Memory B cell (primary cell): ENCODE measurements around the gene PBXIP1.
A peak's percentile ranks its signal among the peaks of the same experiment; 100 is the strongest.

ENCODE experiments used
- ATAC-seq: fragments of 150-1000 bp; cut with Tn5 transposase; 2 replicates; pipeline ENCODE4 v1.10.0; 2021; ENCODE audit warnings: low read depth, mild to moderate bottlenecking, moderate library complexity
- DNase-seq, 2 donors: peaks; one replicate each; pipeline ENCODE4 v3.0.0; 2022; ENCODE audit warnings: low spot score in 2 of 2
- H3K27ac Mint-ChIP-seq: one replicate; pipeline ENCODE4 v1.8.0; 2022; ENCODE audit warnings: mild to moderate bottlenecking, moderate library complexity, mixed read lengths
- H3K27me3 Mint-ChIP-seq: one replicate; pipeline ENCODE4 v1.8.0; 2022; ENCODE audit warnings: mixed read lengths
- H3K36me3 Mint-ChIP-seq: one replicate; pipeline ENCODE4 v1.8.0; 2022; ENCODE audit warnings: mild to moderate bottlenecking, mixed read lengths
- H3K4me1 Mint-ChIP-seq: one replicate; pipeline ENCODE4 v1.8.0; 2022; ENCODE audit warnings: mixed read lengths
- H3K4me3 Mint-ChIP-seq: one replicate; pipeline ENCODE4 v1.8.0; 2022; ENCODE audit warnings: mild to moderate bottlenecking, moderate library complexity, mixed read lengths
- H3K9me3 Mint-ChIP-seq: one replicate; pipeline ENCODE4 v1.8.0; 2022; ENCODE audit warnings: mixed read lengths

PBXIP1 gene, protein sequence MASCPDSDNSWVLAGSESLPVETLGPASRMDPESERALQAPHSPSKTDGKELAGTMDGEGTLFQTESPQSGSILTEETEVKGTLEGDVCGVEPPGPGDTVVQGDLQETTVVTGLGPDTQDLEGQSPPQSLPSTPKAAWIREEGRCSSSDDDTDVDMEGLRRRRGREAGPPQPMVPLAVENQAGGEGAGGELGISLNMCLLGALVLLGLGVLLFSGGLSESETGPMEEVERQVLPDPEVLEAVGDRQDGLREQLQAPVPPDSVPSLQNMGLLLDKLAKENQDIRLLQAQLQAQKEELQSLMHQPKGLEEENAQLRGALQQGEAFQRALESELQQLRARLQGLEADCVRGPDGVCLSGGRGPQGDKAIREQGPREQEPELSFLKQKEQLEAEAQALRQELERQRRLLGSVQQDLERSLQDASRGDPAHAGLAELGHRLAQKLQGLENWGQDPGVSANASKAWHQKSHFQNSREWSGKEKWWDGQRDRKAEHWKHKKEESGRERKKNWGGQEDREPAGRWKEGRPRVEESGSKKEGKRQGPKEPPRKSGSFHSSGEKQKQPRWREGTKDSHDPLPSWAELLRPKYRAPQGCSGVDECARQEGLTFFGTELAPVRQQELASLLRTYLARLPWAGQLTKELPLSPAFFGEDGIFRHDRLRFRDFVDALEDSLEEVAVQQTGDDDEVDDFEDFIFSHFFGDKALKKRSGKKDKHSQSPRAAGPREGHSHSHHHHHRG

DNA sequence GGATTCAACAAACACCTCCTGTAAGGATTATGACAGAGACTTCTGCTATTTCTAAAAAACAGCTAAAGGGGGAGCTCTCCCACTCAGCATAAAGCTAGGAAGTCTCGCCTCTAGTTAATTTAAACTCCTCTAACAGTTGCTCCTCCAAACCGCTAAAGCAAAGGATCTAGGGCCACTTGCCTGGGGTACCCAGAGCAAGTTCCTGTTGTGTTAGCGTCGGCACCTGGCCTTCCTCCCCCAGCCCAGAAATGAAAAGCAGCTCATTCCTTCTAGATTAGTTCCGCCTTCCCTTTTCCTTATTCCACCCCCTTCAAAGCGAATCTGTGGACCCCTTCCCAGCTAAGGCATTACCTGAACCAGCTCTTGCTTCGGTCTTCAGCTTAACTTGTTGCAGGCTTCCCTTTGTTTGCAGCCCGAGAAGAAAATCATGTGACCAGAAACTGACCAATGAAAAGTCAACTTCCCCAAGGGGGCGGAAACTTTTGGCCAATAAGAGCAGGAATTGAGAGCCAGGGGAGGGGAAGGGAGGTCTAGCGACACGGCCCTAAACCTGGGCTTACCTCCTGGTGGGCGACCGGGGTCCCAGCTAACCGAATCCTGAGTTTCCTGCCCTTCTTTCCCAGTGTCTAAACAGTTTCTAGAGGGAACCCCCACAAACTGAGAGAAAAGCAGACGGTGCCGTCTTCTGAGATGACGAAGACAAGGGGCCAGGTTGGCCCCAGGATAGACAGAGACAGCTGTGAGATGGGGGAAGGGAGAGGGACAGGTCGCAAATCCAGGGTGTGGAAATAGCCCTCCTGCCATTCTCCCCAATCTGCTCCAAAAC is at the start of gene PBXIP1:
Gene PBXIP1 (minus strand): TSS at position 382 of the 826 bp plus-strand sequence. CDS start 2,378 bp downstream, outside the sequence.
- Mint-ChIP-seq H3K36me3 (peaks cover 1% of the 10 kb centered on the region), H3K27me3 (no peaks in the 10 kb centered on the region), H3K4me1 (peaks cover 47% of the 10 kb centered on the region), H3K27ac (peak within 1 kb of the TSS; percentile 99), H3K4me3 (peak within 1 kb of the TSS; percentile 99), H3K9me3 (no peaks in the 10 kb centered on the region)
- DNase-seq (peak; percentile 80 to 91), ATAC-seq (peak; percentile 59)

DNA sequence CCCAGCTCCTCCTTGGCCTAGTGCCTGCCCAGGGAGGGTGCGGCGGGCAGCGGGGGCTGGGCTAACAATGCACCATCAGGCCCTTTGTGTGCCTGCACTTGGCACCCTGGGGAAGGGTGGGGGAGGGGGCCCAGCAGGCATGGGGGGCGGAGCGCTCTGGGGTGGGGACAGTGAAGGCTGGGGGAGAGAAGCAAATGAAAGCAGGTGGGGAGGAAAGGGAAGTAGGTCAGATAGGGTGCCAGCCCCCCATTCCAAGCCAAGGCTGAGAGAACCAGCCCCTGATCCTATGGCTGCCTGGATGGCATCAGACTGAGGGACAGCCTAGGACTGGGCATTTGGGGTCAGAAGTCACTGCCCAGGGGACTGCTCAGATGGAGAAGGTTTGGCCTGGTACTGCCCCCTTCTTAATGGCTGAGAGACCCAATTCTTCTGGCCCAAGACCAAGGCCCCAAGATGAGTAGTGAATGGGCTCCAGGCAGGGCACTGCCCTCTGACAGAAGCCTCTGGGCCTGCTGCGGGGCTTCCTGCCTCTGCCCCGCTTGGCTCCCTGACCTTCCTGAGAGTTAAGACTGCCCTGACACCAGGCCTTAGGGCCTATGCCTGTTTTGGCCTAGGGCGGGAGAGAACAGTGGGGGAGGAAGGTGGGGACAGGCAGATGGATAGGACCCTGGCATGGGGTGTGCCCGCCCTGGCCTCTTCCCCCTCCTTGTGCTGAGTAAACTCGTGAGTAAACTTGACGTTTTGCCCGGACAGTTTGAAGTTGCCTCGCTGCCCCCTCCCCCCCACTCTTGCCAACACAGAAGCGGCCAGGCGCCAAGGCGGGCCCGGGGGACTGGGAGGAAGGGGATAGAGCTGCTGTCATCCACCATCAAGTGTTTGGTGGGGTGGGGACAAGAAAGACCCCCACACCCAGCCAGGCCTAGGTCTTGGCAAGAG is 49.4 kb upstream of the PBXIP1 start:
- no peaks in the 10 kb centered on the region for H3K27me3 Mint-ChIP-seq
- no peaks in the 10 kb centered on the region for H3K9me3 Mint-ChIP-seq
- H3K27ac Mint-ChIP-seq, result peak overlapping the region; percentile 88
- ATAC-seq (peak; percentile 27), DNase-seq (peak in 1 of 2 donors; percentile 51)
- peaks cover 7% of the 10 kb centered on the region for H3K36me3 Mint-ChIP-seq
- peaks cover 46% of the 10 kb centered on the region for H3K4me1 Mint-ChIP-seq
- peak overlapping the region; percentile 99 for H3K4me3 Mint-ChIP-seq

DNA sequence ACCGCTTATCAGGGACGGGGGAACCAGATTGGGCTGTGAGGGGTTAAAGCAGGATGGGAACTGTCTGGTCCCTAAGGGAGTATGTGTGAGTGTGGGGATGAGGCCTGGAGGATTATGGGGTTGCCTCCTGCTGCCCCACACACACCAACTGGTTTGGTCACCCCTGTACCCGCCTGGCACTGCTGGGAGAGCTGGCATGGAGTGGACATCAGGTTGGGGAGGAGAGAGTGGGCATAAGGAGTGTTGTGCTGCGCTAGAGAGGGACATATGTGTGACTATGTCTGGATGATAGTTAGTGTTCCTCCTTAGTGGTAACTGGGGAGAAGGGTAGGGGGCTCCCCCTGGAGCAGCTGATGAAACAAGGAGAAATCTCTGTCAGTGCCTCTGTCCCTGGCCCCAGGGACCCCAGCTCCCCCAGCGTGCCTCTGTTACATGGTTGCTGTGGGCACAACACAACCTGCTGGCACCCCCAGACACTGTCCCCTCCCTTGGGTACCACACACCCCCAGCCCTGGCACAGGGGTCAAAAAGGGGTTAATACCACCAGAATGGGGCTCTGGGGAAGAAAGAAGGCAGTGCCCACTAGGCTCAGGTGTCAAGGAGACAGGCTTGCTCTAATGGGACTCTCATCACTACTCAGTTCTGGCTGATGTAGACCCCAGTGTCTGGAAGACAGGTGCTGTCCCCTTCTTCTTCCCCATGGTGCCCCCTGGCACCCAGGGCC is 48.6 kb upstream of the PBXIP1 start:
- Mint-ChIP-seq H3K4me3 (peak overlapping the region; percentile 99), H3K36me3 (peaks cover 2% of the 10 kb centered on the region), H3K4me1 (peaks cover 43% of the 10 kb centered on the region), H3K27me3 (no peaks in the 10 kb centered on the region), H3K9me3 (no peaks in the 10 kb centered on the region), H3K27ac (peak overlapping the region; percentile 88)
- ATAC-seq (no peak), DNase-seq (no peak)

DNA sequence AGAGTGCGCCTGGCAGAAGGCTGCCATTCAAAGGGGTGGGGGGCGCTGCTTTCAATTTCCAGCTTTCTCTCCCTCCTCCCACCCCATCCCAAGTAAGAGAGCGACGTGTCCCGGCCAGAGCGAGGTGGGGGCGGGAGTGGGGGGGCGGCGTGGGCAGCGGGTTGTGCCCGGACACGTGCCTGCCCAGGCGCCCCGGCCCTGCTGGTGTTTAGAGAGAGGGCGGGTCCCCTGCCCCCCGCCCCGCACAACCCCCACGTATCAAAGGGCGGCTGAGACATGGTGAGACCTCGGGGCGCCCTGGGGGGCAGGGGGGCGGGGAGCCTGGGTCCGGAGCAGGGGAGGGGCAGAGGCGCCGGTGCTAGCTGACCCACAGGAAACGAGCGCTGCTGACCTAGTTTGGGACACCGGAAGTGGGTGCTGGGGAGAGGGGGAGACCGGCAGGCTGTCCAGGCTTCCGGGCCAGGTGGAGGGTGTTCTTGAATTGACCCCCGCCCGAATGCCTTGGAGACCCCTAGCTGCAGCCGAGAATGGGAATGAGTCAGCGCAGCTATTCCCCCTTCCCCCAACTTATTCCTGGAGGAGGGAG is 48.0 kb upstream of the PBXIP1 start:
- H3K36me3 Mint-ChIP-seq, result peaks cover 1% of the 10 kb centered on the region
- H3K4me1 Mint-ChIP-seq, result peaks cover 44% of the 10 kb centered on the region
- no peaks in the 10 kb centered on the region for H3K27me3 Mint-ChIP-seq
- no peaks in the 10 kb centered on the region for H3K9me3 Mint-ChIP-seq
- DNase-seq (no peak), ATAC-seq (no peak)
- peak overlapping the region; percentile 99 for H3K4me3 Mint-ChIP-seq
- H3K27ac Mint-ChIP-seq, result peak overlapping the region; percentile 88

DNA sequence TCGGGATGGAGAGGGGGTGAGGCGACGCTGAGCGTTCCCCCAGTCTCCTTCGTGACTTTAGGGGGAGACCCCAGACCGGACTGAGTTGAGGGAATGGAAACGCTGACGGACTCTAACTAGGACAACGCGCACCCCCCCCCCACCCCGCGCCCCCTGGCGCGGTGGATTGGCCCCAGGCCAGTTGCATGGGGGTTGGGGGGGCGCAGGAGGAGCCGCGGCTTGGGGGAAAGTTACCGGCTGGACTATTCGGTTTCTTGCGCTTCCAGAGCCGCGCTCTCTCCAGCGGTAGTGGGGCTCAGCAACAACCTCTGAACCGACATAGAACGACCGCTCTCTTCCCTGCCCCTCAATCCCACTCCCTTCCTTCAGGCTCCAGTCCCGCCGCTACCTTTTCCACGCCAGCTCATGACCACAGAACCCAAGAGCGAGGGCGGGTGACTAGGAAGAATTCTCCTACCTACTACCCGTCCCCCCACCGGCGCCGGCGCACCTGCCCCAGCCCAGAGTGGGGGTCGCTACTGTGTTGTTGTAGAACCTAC is 47.4 kb upstream of the PBXIP1 start:
- no peak for DNase-seq
- Mint-ChIP-seq H3K4me1 (peaks cover 43% of the 10 kb centered on the region), H3K27ac (peak overlapping the region; percentile 88), H3K4me3 (peak overlapping the region; percentile 99), H3K36me3 (no peaks in the 10 kb centered on the region), H3K9me3 (no peaks in the 10 kb centered on the region), H3K27me3 (no peaks in the 10 kb centered on the region)
- no peak for ATAC-seq

DNA sequence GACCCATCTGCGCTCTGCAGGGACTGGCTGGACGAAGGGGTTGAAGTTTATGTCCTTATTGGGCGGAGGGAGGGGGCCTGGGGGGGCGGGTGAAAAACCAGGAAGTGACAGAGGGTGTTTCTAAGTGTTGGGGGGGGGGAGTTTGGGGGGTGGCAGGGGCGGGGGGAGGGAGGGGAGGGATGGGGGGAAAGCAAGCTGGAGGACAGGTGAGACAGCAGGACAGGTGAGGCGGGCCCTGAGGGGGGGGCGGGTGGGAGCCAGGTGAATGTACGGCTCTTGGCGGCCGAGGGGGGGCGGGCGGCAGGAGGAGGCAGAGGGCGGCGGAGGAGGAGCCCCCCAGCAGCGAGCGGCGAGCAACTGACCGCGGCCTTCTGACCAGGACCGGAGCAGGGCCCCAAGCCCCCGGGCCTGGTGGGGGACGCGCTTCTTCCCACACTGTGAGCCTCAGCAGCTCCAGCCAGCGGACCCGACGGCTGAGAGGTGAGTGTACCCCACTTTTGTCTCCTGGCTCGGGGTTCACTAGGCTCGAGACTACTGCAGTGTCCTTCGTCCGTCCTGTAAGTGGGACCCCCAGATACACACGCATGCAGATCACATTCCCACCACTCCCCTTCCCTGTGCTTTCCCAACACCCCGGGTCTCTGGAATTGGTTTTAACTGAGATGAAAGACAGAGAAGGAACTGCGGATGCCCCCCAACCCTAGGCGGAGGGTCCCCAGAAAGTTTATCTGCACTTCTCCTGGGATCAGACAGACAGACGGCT is 46.7 kb upstream of the PBXIP1 start, which contains the start of gene ZBTB7B:
Gene ZBTB7B (plus strand): TSS at position 339 of the 763 bp plus-strand sequence. CDS start 11,859 bp downstream, outside the sequence.
- ATAC-seq, result peak; percentile 3
- H3K4me3 Mint-ChIP-seq, result peak within 1 kb of the TSS; percentile 99
- H3K36me3 Mint-ChIP-seq, result no peaks in the 10 kb centered on the region
- H3K9me3 Mint-ChIP-seq, result no peaks in the 10 kb centered on the region
- peak within 1 kb of the TSS; percentile 88 for H3K27ac Mint-ChIP-seq
- peaks cover 43% of the 10 kb centered on the region for H3K4me1 Mint-ChIP-seq
- DNase-seq, result no peak
- H3K27me3 Mint-ChIP-seq, result no peaks in the 10 kb centered on the region

DNA sequence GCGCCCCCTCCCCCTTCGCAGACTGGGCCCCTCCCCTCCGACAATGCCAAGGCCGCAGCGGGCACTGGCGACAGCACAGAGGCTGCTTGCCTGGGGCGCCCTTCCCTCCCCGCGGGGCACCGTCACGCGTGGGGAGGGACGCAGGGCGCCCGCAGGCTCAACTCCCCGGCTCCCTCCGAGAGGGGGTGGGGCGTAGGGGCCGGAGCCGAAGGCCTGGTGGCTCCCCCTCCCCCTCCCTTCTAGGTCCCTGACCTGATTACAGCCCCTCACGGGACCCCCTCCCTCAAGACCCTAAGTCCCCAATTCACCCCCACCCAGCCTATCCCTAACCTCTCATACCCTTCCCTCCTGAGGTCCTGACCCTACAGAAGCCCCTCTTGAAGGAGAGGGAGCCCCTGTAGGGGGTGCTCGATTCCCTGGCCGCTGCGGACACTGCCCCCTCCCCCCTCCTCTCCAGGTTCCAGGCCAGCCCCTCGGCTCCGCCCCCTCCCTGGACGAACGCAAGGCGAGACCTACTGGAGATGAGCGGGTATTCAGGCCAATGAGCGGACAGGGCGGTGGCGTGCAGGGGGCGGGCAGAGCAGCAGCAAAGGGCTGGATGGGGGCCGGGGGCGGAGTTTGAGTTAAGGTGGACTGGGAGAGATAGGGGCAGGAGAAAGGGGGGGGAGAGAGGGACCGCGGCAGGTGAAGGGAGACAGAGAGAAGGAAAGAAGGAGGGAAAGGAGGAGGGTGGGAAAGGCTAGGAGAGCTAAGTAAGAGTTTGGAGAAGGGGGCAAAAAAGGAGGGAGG is 46.0 kb upstream of the PBXIP1 start:
- Mint-ChIP-seq H3K9me3 (no peaks in the 10 kb centered on the region), H3K27me3 (no peaks in the 10 kb centered on the region), H3K4me1 (peaks cover 45% of the 10 kb centered on the region), H3K36me3 (no peaks in the 10 kb centered on the region), H3K27ac (peak overlapping the region; percentile 86), H3K4me3 (peak overlapping the region; percentile 99)
- DNase-seq (peak; percentile 90 to 98), ATAC-seq (peak; percentile 75)

DNA sequence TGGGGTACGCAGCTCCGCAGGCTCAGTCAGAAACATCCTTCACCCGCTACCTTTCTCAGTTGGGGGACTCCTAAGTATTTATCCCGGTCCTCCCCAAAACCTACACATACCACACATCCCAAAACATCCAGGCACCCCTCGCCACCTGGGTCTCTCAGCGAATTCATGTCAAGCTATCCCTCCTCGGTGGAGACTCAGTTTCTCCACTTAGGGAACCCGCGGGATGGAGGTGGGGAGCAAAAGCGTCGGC is 45.5 kb upstream of the PBXIP1 start:
- Mint-ChIP-seq H3K27me3 (no peaks in the 10 kb centered on the region), H3K36me3 (no peaks in the 10 kb centered on the region), H3K9me3 (no peaks in the 10 kb centered on the region), H3K4me3 (peak overlapping the region; percentile 99), H3K27ac (peak overlapping the region; percentile 86), H3K4me1 (peaks cover 40% of the 10 kb centered on the region)
- no peak for ATAC-seq
- no peak for DNase-seq

DNA sequence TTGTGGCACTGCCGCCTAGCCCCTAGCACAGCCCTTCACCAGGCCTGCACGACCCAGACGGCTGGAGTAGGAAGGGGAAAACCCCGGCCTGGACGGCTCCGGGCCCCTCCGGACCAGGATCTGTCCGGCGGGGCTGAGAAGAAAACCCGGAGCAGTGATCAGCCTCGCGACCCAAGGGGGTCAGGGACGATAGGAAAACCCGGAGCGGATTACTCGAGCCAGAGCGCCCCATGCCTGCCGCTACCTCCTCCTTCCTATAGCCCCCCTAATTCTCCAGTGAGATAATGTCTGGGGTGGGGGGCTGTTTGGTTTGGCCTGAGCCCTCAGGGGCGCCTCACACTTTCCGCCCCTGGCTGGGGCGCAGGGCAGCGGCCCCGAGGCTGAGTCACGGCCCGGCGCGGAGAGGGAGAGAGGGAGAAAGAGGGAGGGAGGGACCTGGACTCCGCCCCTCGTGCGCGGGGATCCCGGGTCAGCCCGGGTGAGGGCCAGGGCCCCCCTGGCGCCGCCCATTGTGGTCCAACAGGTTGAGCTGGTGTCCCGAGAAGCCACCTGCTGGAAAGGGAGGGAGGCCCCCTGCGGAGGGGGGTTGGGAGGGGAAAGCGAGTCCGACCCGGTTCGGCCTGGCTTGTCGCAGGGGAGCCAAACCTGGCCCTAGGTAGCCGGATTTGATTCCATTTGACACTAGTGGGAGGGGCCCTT is 45.0 kb upstream of the PBXIP1 start:
- H3K4me1 Mint-ChIP-seq, result peaks cover 41% of the 10 kb centered on the region
- no peaks in the 10 kb centered on the region for H3K27me3 Mint-ChIP-seq
- ATAC-seq (peak; percentile 23), DNase-seq (peak; percentile 62 to 85)
- no peaks in the 10 kb centered on the region for H3K36me3 Mint-ChIP-seq
- peak overlapping the region; percentile 86 for H3K27ac Mint-ChIP-seq
- no peaks in the 10 kb centered on the region for H3K9me3 Mint-ChIP-seq
- peak overlapping the region; percentile 99 for H3K4me3 Mint-ChIP-seq

DNA sequence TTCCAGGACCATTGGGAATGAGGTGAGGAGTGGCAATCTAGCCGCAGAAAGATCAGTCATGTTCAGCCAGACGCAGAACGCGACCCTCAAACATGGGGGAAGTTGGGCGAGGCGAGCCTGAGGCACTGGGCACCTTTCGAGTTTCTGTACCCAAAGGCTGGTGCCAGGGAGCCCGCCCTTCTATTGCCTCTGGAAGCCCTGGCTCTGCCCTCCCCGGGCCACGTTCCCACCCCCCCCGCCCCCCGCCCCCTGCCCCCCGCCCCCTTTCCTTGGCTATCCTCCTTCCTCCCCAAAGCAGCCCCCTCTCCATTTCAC is 44.5 kb upstream of the PBXIP1 start:
- ATAC-seq, result no peak
- H3K36me3 Mint-ChIP-seq, result no peaks in the 10 kb centered on the region
- H3K9me3 Mint-ChIP-seq, result no peaks in the 10 kb centered on the region
- H3K27me3 Mint-ChIP-seq, result no peaks in the 10 kb centered on the region
- H3K27ac Mint-ChIP-seq, result peak overlapping the region; percentile 86
- H3K4me1 Mint-ChIP-seq, result peaks cover 37% of the 10 kb centered on the region
- DNase-seq, result no peak
- peak overlapping the region; percentile 99 for H3K4me3 Mint-ChIP-seq
